Measurements from ENCODE around the gene RBMS1.

Gene RBMS1

GRCh38 chr2:160331258-160332025 lies 162.2 kb downstream of the RBMS1 start:
- Histone ChIP-seq H3K4me1 (peaks cover 0 to 81% (median 25%) of the 10 kb centered on the region in 4 donors), H3K27ac (no peak overlapping the region), H3K36me3 (no peaks in the 10 kb centered on the region), H3K4me3 (no peak overlapping the region), H3K27me3 (no peaks in the 10 kb centered on the region), H3K9me3 (no peaks in the 10 kb centered on the region)
- TF ChIP-seq CTCF (IDR thresholded peaks at IDR 0.05), result no peak
- no peak for DNase-seq
- intact Hi-C loops (cut with DNase I; ENCODE audit: low total_unique reads), result loop anchor here (10.0 kb wide), 1 partner anchor 73 kb away; no protein-coding TSS in a partner anchor

GRCh38 chr2:160328811-160329527 lies 164.6 kb downstream of the RBMS1 start:
- H3K9me3 ChIP-seq, result no peaks in the 10 kb centered on the region
- no peaks in the 10 kb centered on the region for H3K27me3 ChIP-seq
- intact Hi-C loops (cut with DNase I; ENCODE audit: low total_unique reads), result no loop called here
- no peak for DNase-seq
- no peaks in the 10 kb centered on the region for H3K36me3 ChIP-seq
- H3K4me1 ChIP-seq, result peaks cover 0 to 76% (median 26%) of the 10 kb centered on the region in 4 donors
- H3K27ac ChIP-seq, result peak overlapping the region in 1 of 2 donors; percentile 5
- TF ChIP-seq CTCF (IDR thresholded peaks at IDR 0.05), result no peak
- no peak overlapping the region for H3K4me3 ChIP-seq

GRCh38 chr2:160326786-160327185 lies 166.8 kb downstream of the RBMS1 start:
- no peak for TF ChIP-seq CTCF (IDR thresholded peaks at IDR 0.05)
- no peaks in the 10 kb centered on the region for H3K9me3 ChIP-seq
- H3K4me1 ChIP-seq, result peaks cover 0 to 62% (median 25%) of the 10 kb centered on the region in 4 donors
- no peak overlapping the region for H3K27ac ChIP-seq
- H3K27me3 ChIP-seq, result no peaks in the 10 kb centered on the region
- H3K36me3 ChIP-seq, result no peaks in the 10 kb centered on the region
- H3K4me3 ChIP-seq, result no peak overlapping the region
- no peak for DNase-seq
- intact Hi-C loops (cut with DNase I; ENCODE audit: low total_unique reads), result no loop called here

- intact Hi-C loops (cut with DNase I; ENCODE audit: low total_unique reads), result no loop called here
- no peak for DNase-seq
- Histone ChIP-seq H3K4me1 (peaks cover 0 to 52% (median 26%) of the 10 kb centered on the region in 4 donors), H3K4me3 (no peak overlapping the region), H3K9me3 (no peaks in the 10 kb centered on the region), H3K36me3 (no peaks in the 10 kb centered on the region), H3K27ac (peak overlapping the region in 1 of 2 donors; percentile 5), H3K27me3 (no peaks in the 10 kb centered on the region)
- TF ChIP-seq CTCF (IDR thresholded peaks at IDR 0.05), result no peak
Observed at GRCh38 chr2:160325418-160325817, 168.2 kb downstream of the RBMS1 start.

GRCh38 chr2:160324917-160325316 lies 168.7 kb downstream of the RBMS1 start:
- Histone ChIP-seq H3K4me1 (peaks cover 0 to 52% (median 21%) of the 10 kb centered on the region in 4 donors), H3K9me3 (no peaks in the 10 kb centered on the region), H3K4me3 (no peak overlapping the region), H3K27me3 (no peaks in the 10 kb centered on the region), H3K36me3 (no peaks in the 10 kb centered on the region), H3K27ac (peak overlapping the region in 1 of 2 donors; percentile 5)
- no peak for TF ChIP-seq CTCF (IDR thresholded peaks at IDR 0.05)
- DNase-seq, result no peak
- intact Hi-C loops (cut with DNase I; ENCODE audit: low total_unique reads), result loop anchor here (5.0 kb wide), 1 partner anchor 642 kb away; no protein-coding TSS in a partner anchor

Measured in tibial artery (tissue), 4 donors.